CD14-positive monocyte (primary cell): ENCODE results near the gene TLCD3A. TPM values are rescaled to one million over a fixed set of nuclear protein-coding genes. Genes with fewer than 3 reads are reported as not detected.

Source experiments
- DNase-seq, 3 donors: peaks; one replicate each; pipeline ENCODE4 v3.0.0-alpha.2; 2011 to 2022
- H2AFZ ChIP-seq: 2 replicates; pipeline ENCODE4 v1.6.0; 2012; ENCODE audit warnings: mild to moderate bottlenecking, low read depth, low read length, inconsistent platforms; ENCODE audit not compliant: insufficient read depth, poor library complexity, severe bottlenecking
- H3K27ac ChIP-seq, 2 donors: 1 replicate in 1 of 2; 2 replicates in 1 of 2; pipeline ENCODE4 v1.5.1; 2012 to 2013; ENCODE audit warnings: low read length in 2 of 2, control low read depth in 1 of 2, inconsistent platforms in 1 of 2, low read depth in 1 of 2, mild to moderate bottlenecking in 1 of 2
- H3K27me3 ChIP-seq, 2 donors: one replicate each; pipeline versions ENCODE4 v1.6.0 to v1.6.1; 2011 to 2013; ENCODE audit warnings: low read length in 2 of 2; ENCODE audit not compliant: control insufficient read depth in 2 of 2, insufficient read depth in 2 of 2
- H3K36me3 ChIP-seq, 2 donors: replicated peaks in 1 of 2; 1 replicate in 1 of 2; 2 replicates in 1 of 2; pipeline versions ENCODE4 v1.5.1 to v1.6.1; 2012 to 2013; ENCODE audit warnings: low read length in 2 of 2, control low read depth in 1 of 2, inconsistent platforms in 1 of 2, mild to moderate bottlenecking in 1 of 2; ENCODE audit not compliant: insufficient read depth in 2 of 2, control insufficient read depth in 1 of 2
- H3K4me1 ChIP-seq, 2 donors: 1 replicate in 1 of 2; 2 replicates in 1 of 2; pipeline versions ENCODE4 v1.5.1 to v1.6.1; 2012 to 2013; ENCODE audit warnings: low read length in 2 of 2, control low read depth in 1 of 2, inconsistent platforms in 1 of 2, mild to moderate bottlenecking in 1 of 2, moderate library complexity in 1 of 2; ENCODE audit not compliant: insufficient read depth in 2 of 2, control insufficient read depth in 1 of 2
- H3K4me2 ChIP-seq: replicated peaks from 2 replicates; pipeline ENCODE3; 2012; ENCODE audit warnings: low read length, moderate library complexity, mild to moderate bottlenecking; ENCODE audit not compliant: poor library complexity, severe bottlenecking; ENCODE audit errors: extremely low read depth
- H3K4me3 ChIP-seq, 3 experiments: fragments of 200-600 bp in 1 of 3; sonication (generic) in 1 of 3; replicated peaks in 1 of 3; 1 replicate in 2 of 3; 2 replicates in 1 of 3; pipeline ENCODE4 v1.5.1; 2011 to 2013; ENCODE audit warnings: low read length in 3 of 3, mild to moderate bottlenecking in 3 of 3, control low read depth in 2 of 3, low read depth in 2 of 3, inconsistent platforms in 1 of 3, moderate library complexity in 1 of 3
- H3K79me2 ChIP-seq: 2 replicates; pipeline ENCODE4 v1.6.0; 2012; ENCODE audit warnings: mild to moderate bottlenecking, control low read depth, inconsistent platforms, low read length, moderate library complexity; ENCODE audit not compliant: insufficient read depth
- H3K9ac ChIP-seq: 2 replicates; pipeline ENCODE4 v1.6.0; 2017; ENCODE audit warnings: low read length, mild to moderate bottlenecking; ENCODE audit not compliant: insufficient read depth, poor library complexity, severe bottlenecking
- H3K9me3 ChIP-seq, 2 donors: replicated peaks in 1 of 2; 1 replicate in 1 of 2; 2 replicates in 1 of 2; pipeline versions ENCODE4 v1.5.1 to v1.6.1; 2012 to 2013; ENCODE audit warnings: low read length in 2 of 2, control low read depth in 1 of 2; ENCODE audit not compliant: control insufficient read depth in 1 of 2, insufficient read depth in 1 of 2
- H4K20me1 ChIP-seq: 2 replicates; pipeline ENCODE4 v1.6.0; 2012; ENCODE audit warnings: mild to moderate bottlenecking, low read length, control low read depth, moderate library complexity; ENCODE audit not compliant: insufficient read depth
- H3K27ac Mint-ChIP-seq, 7 donors: one replicate each; pipeline ENCODE4 v1.8.0; 2020; ENCODE audit warnings: mild to moderate bottlenecking in 7 of 7, mixed read lengths in 7 of 7, moderate library complexity in 6 of 7, inconsistent platforms in 2 of 7
- H3K27me3 Mint-ChIP-seq, 3 donors: one replicate each; pipeline ENCODE4 v1.8.0; 2021 to 2022; ENCODE audit warnings: low read depth in 3 of 3, mild to moderate bottlenecking in 3 of 3, mixed read lengths in 3 of 3, moderate library complexity in 3 of 3, inconsistent platforms in 1 of 3
- H3K36me3 Mint-ChIP-seq, 2 donors: one replicate each; pipeline ENCODE4 v1.8.0; 2020; ENCODE audit warnings: mixed read lengths in 2 of 2, inconsistent platforms in 1 of 2, mild to moderate bottlenecking in 1 of 2
- H3K4me1 Mint-ChIP-seq: one replicate; pipeline ENCODE4 v1.8.0; 2020; ENCODE audit warnings: mild to moderate bottlenecking, mixed read lengths
- H3K4me3 Mint-ChIP-seq, 2 donors: one replicate each; pipeline ENCODE4 v1.8.0; 2020; ENCODE audit warnings: mild to moderate bottlenecking in 2 of 2, mixed read lengths in 2 of 2, moderate library complexity in 1 of 2
- H3K9me3 Mint-ChIP-seq, 7 donors: one replicate each; pipeline ENCODE4 v1.8.0; 2020 to 2022; ENCODE audit warnings: mixed read lengths in 7 of 7, mild to moderate bottlenecking in 6 of 7, moderate library complexity in 6 of 7, inconsistent platforms in 2 of 7
- CTCF ChIP-seq: fragments of 200-600 bp; IDR thresholded peaks from one replicate; pipeline ENCODE4 v1.8.0; 2022; ENCODE audit warnings: antibody characterized with exemption, mild to moderate bottlenecking
- WGBS: methylation state at CpG from one replicate; pipeline ENCODE4 v1.1.5; 2013; ENCODE audit warnings: missing lambda C conversion rate; ENCODE audit not compliant: insufficient coverage; 5-methylcytosine and 5-hydroxymethylcytosine counted together
- intact Hi-C, 2 donors: fragments of 100-400 bp; cut with micrococcal nuclease; formaldehyde crosslinking; loops; one replicate each; pipeline versions ENCODE4 v1.15.0 to v1.15.1; 2023
- polyA plus RNA-seq, 3 donors: library from polyadenylated mRNA; depleted of rRNA in 1 of 3; unstranded in 2 of 3; stranded (reverse) in 1 of 3; fragments of 300-500 nt in 2 of 3; fragments of >200 nt in 1 of 3; fragmentation: Illumina TruSeq in 2 of 3; gene quantifications; 1 replicate in 2 of 3; 2 replicates in 1 of 3; pipeline ENCODE4 v1.2.3, GENCODE V29; 2012 to 2021

The TLCD3A gene
- polyA plus RNA-seq, 3 donors = 0.09 to 1.8 (median 0.13) TPM

GRCh38 chr17:683499-684254, 48.7 kb upstream of the TLCD3A start:
- no peak for DNase-seq
- Mint-ChIP-seq H3K9me3 (peaks cover 0 to 11% (median 7%) of the 10 kb centered on the region in 7 donors), H3K27me3 (no peaks in the 10 kb centered on the region), H3K4me3 (no peak overlapping the region), H3K36me3 (peaks cover 51 to 79% of the 10 kb centered on the region in 2 donors), H3K4me1 (peaks cover 22% of the 10 kb centered on the region), H3K27ac (peak overlapping the region in 1 of 7 donors; percentile 71)
- no peaks in the 10 kb centered on the region for H3K9me3 ChIP-seq
- H3K4me2 ChIP-seq = no peak overlapping the region
- WGBS = 43% methylated on average over 1 of the region's 4 CpGs
- H3K4me3 ChIP-seq = no peak overlapping the region
- no peaks in the 10 kb centered on the region for H4K20me1 ChIP-seq
- H3K4me1 ChIP-seq = peaks cover 3 to 18% of the 10 kb centered on the region in 2 donors
- no peak overlapping the region for H3K9ac ChIP-seq
- no peak overlapping the region for H3K27ac ChIP-seq
- peaks cover 33% of the 10 kb centered on the region for H3K79me2 ChIP-seq
- no peak overlapping the region for H2AFZ ChIP-seq
- TF ChIP-seq CTCF = no peak
- peaks cover 8 to 29% of the 10 kb centered on the region in 2 donors for H3K36me3 ChIP-seq
- no peaks in the 10 kb centered on the region for H3K27me3 ChIP-seq
- intact Hi-C loops = no loop called here

GRCh38 chr17:685006-685405, 47.4 kb upstream of the TLCD3A start:
- Histone ChIP-seq H2AFZ (no peak overlapping the region), H3K27me3 (no peaks in the 10 kb centered on the region), H3K27ac (no peak overlapping the region), H3K79me2 (peaks cover 22% of the 10 kb centered on the region), H3K4me2 (no peak overlapping the region), H3K9me3 (no peaks in the 10 kb centered on the region), H3K36me3 (peaks cover 8 to 29% of the 10 kb centered on the region in 2 donors), H3K4me1 (peaks cover 12 to 32% of the 10 kb centered on the region in 2 donors), H3K9ac (no peak overlapping the region), H4K20me1 (no peaks in the 10 kb centered on the region), H3K4me3 (no peak overlapping the region)
- 95% methylated on average over 5 of the region's 6 CpGs for WGBS
- Mint-ChIP-seq H3K27me3 (no peaks in the 10 kb centered on the region), H3K27ac (peak overlapping the region in 1 of 7 donors; percentile 13), H3K4me1 (peaks cover 32% of the 10 kb centered on the region), H3K9me3 (peaks cover 0 to 6% (median 4%) of the 10 kb centered on the region in 7 donors), H3K4me3 (no peak overlapping the region), H3K36me3 (peaks cover 45 to 69% of the 10 kb centered on the region in 2 donors)
- no peak for DNase-seq
- intact Hi-C loops = loop anchor here in 1 of 2 donors (5.0 kb wide), 1 partner anchor 68 kb away; no protein-coding TSS in a partner anchor
- TF ChIP-seq CTCF = no peak
